Omental fat pad (tissue), 4 donors: ENCODE measurements around the gene KRTAP12-1. TPM values are rescaled to one million over a fixed set of nuclear protein-coding genes. Genes with fewer than 3 reads are reported as not detected.

Source experiments
- ATAC-seq: fragments of 150-250 bp; one replicate; pipeline ENCODE4 v1.9.1; 2016; ENCODE audit warnings: mild to moderate bottlenecking, moderate library complexity; ENCODE audit not compliant: low FRiP score
- DNase-seq: peaks from one replicate; pipeline ENCODE4 v3.0.0-alpha.2; 2019; ENCODE audit warnings: low spot score
- total RNA-seq, 4 donors: library from RNA; depleted of rRNA; stranded (reverse); fragments of >200 nt; gene quantifications; one replicate each; pipeline ENCODE4 v1.1.0, GENCODE V29; 2016
- TF ChIP-seq, protein P1 (sequence below), 3 donors: fragments of 450-650 bp; IDR thresholded peaks; one replicate each; pipeline ENCODE4 v1.5.1; 2016 to 2017; ENCODE audit warnings: antibody characterized with exemption in 3 of 3, mild to moderate bottlenecking in 3 of 3, moderate library complexity in 2 of 3

Gene KRTAP12-1
- total RNA-seq, 4 donors from 2014 or later: not detected

DNA sequence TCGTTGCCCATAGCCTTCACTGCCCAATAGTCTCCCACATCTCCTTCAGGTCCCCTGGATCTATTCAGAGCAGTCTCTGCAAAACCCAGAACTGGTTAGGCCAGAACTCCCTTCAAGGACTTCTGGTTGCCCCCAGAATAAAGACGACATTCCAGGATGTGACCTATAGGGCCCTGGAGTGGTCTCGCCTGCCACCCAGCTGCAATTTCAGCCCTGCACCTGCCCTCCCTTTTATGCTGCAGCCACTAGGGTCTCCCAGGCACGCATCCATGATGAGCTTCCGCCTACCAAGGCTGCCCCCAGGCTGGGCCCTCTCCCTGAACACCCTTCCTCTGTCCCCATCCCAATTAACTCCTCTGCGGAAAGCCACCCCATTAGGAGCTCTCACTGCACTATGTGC, 36.6 kb upstream of the KRTAP12-1 start:
- TF ChIP-seq, protein P1, sequence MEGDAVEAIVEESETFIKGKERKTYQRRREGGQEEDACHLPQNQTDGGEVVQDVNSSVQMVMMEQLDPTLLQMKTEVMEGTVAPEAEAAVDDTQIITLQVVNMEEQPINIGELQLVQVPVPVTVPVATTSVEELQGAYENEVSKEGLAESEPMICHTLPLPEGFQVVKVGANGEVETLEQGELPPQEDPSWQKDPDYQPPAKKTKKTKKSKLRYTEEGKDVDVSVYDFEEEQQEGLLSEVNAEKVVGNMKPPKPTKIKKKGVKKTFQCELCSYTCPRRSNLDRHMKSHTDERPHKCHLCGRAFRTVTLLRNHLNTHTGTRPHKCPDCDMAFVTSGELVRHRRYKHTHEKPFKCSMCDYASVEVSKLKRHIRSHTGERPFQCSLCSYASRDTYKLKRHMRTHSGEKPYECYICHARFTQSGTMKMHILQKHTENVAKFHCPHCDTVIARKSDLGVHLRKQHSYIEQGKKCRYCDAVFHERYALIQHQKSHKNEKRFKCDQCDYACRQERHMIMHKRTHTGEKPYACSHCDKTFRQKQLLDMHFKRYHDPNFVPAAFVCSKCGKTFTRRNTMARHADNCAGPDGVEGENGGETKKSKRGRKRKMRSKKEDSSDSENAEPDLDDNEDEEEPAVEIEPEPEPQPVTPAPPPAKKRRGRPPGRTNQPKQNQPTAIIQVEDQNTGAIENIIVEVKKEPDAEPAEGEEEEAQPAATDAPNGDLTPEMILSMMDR (IDR thresholded peaks at IDR 0.05): no peak
- ATAC-seq: no peak
- DNase-seq: no peak

DNA sequence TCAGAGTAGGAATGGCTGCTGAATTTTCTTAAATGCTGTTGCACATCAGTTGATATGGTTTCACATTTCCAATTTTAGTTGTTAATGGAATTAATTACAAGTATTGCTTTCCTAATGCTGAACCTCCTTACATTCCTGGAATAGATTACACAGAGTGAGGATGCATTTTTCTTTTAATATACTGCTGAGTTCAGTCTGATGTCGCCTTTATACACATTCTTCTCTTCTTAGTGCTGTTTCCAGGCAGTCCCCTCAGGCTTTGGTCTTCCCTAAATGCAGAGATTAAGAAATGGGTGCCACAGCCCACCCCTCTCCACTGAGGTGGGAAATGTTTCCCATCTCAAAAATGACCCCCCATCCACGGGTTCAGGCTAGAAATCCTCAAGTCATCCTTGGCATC, 36.1 kb upstream of the KRTAP12-1 start:
- no peak for ATAC-seq
- TF ChIP-seq, protein P1 (IDR thresholded peaks at IDR 0.05): no peak

DNA sequence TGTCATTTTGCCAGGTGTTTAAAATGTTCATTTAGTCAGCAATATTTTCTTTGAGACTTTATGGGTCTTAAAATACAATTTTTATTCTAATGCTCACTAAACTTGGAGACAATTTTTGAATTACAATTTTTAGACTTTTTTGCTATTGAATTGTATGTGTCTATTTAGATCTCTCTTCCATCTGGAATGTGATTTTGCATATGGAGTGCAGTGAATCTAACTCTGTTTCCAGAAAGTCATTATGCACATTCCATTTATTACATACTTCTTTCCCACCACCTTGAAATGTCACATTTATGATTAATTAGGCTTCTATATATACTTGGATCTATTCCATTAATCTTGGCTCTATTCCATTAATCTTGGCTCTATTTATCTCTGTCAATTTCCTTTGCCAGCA, 35.0 kb upstream of the KRTAP12-1 start:
- TF ChIP-seq, protein P1 (IDR thresholded peaks at IDR 0.05): no peak
- ATAC-seq: no peak
- no peak for DNase-seq

More for the DNA sequence above, 36.1 kb upstream of the KRTAP12-1 start:
- no peak for DNase-seq

DNA sequence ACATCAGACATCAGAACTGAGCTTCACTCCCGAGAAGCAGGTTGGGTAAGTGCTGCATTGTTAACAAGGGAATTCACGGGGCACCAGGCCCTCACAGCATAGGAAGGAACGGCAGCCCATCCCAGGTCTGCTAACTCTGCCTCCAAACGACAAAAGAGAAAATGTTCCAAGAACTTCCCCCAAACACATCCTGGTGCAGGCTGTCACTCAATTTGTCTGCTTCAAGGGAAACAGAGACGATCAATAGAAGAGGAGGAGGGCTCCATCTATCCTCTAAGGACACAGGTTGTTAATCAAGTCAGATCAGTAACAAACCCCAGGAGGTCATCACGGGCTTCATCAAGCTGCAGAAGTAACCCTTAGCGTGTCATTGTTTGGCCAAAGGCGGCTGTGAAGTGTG, 32.9 kb upstream of the KRTAP12-1 start:
- TF ChIP-seq, protein P1 (IDR thresholded peaks at IDR 0.05): no peak
- no peak for DNase-seq

DNA sequence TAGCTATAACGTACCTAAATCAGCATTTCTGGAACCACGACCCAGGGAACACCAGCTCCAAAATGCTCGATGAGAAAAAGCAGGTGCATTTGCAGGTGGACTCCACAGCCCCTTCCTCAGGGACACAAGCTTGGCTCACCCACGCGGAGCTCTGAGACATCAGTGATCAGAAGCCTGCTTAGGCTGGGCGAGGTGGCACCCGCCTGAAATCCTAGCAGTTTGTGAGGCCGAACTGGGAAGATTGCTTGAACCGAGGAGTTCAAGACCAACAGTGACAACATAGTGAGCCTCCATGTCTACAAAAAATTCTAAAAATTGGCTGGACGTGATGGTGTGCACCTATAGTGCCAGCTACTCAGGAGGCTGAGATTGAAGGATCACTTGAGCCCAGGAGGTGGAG, 31.9 kb upstream of the KRTAP12-1 start:
- DNase-seq (no peak), ATAC-seq (no peak)
- TF ChIP-seq, protein P1 (IDR thresholded peaks at IDR 0.05): no peak

More for the DNA sequence above, 32.9 kb upstream of the KRTAP12-1 start:
- no peak for ATAC-seq

DNA sequence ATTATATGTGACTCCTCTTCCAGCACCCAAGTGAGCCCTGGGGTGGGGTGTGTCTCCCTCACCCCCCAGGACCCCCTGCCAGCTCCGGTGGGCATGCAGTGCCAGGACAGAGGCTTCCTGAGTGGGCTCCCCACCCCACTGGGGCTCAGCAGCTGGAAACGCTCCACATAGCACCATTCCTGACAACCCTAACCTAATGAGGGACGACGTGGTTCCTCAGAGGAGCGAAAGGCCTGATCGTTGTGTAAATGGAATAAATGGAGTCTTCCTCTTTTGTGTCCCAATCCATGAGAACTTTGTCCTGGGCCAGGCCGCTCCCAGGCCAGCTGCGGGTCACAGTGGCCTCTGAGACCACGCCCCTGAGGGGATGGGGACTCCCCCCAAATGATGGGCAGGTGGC, 31.2 kb upstream of the KRTAP12-1 start:
- DNase-seq: no peak
- TF ChIP-seq, protein P1 (IDR thresholded peaks at IDR 0.05): no peak
- ATAC-seq: no peak

DNA sequence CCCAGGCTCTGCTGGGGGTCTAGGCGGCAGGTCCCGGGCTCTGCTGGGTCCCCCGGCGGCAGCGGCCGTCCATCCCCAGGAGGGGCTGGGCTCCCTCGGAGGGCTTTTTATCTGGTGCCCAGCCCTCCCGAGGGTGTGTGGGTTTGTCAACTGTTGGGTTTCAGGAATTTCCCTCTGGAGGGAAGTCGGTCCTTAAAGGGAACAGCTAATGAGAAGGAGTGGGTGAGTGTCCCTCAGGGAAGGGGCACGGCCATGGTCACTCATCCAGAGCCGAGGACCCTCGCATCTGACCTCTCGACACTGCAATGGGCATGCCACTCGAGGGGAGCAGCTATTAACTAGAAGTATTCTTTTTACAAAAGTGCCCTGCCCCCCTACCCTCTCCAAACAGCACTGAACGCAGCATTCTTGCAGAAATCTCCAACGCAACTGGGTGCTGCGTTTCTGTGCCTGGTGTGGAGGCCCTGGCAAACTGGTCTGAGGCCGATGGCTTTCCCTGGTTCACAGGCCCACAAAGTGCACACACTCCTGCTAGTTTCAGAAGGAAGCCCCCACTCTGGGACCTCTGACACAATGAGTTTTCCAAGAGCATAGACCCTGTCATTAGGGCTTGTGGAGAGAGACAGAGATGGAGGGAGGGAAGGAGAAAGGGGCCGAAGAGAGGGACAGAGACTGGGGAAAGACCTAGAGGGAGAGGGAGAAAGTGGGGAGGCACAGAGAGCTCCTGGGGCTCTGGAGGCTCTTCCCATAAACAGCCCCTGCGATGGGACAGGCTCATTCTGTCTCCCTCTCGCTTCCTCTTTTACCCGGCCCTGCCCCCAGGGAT, 30.5 kb upstream of the KRTAP12-1 start:
- DNase-seq (peak; percentile 19), ATAC-seq (no peak)
- TF ChIP-seq, protein P1 (IDR thresholded peaks at IDR 0.05): no peak
